Omental fat pad (tissue), 4 donors: ENCODE measurements around the gene MEPCE. TPM values are rescaled to one million over a fixed set of nuclear protein-coding genes. Genes with fewer than 3 reads are reported as not detected.

Experiments used
- ATAC-seq: fragments of 150-250 bp; one replicate; pipeline ENCODE4 v1.9.1; 2016; ENCODE audit warnings: mild to moderate bottlenecking, moderate library complexity; ENCODE audit not compliant: low FRiP score
- DNase-seq: peaks from one replicate; pipeline ENCODE4 v3.0.0-alpha.2; 2019; ENCODE audit warnings: low spot score
- CTCF ChIP-seq, 3 donors: fragments of 450-650 bp; IDR thresholded peaks; one replicate each; pipeline ENCODE4 v1.5.1; 2016 to 2017; ENCODE audit warnings: antibody characterized with exemption in 3 of 3, mild to moderate bottlenecking in 3 of 3, moderate library complexity in 2 of 3
- total RNA-seq, 4 donors: library from RNA; depleted of rRNA; stranded (reverse); fragments of >200 nt; gene quantifications; one replicate each; pipeline ENCODE4 v1.1.0, GENCODE V29; 2016

Gene MEPCE
- total RNA-seq, 4 donors from 2014 or later: 23.6 to 49.5 (median 36.6) TPM

DNA sequence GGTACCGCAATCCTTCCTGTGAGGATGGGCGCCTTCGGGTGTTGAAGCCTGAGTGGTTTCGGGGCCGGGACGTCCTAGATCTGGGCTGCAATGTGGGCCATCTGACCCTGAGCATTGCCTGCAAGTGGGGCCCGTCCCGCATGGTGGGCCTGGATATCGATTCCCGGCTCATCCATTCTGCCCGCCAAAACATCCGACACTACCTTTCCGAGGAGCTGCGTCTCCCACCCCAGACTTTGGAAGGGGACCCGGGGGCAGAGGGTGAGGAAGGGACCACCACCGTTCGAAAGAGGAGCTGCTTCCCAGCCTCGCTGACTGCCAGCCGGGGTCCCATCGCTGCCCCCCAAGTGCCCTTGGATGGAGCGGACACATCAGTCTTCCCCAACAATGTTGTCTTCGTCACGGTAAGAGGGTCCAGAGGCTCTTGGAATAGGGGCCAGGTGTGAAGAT lies 1.7 kb downstream of the MEPCE start:
- no peak for TF ChIP-seq CTCF (IDR thresholded peaks at IDR 0.05)
- no peak for DNase-seq
- ATAC-seq: no peak

DNA sequence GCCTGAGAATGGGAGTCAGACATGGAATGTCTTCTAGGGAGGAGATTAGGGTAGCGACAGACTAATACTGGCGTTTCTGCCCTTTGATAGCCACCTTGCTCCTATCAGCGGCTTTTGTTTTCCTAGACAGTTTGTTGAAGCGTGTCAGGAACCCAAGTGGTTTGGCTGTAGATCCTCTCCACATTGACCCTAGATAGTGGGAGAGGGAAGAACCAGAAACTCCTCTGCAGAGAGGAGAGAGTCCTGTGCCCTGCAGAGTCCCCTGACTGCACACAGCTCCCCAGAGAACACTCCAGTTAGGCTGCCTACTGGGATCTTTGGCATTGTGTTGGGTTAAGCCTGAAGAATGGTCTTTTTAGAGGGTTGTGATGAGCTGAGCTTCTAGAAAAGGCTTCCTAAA lies 2.4 kb downstream of the MEPCE start:
- ATAC-seq: no peak
- no peak for DNase-seq
- no peak for TF ChIP-seq CTCF (IDR thresholded peaks at IDR 0.05)

- ATAC-seq (no peak), DNase-seq (no peak)
- TF ChIP-seq CTCF (IDR thresholded peaks at IDR 0.05): no peak
These were observed 3.1 kb downstream of the MEPCE start for GRCh38 chr7:100432621-100433275.

- TF ChIP-seq CTCF (IDR thresholded peaks at IDR 0.05): no peak
- ATAC-seq (no peak), DNase-seq (no peak)
These were observed 3.6 kb downstream of the MEPCE start for GRCh38 chr7:100433276-100433591.

GRCh38 chr7:100433592-100434296 lies 4.1 kb downstream of the MEPCE start:
- DNase-seq: no peak
- TF ChIP-seq CTCF (IDR thresholded peaks at IDR 0.05): no peak
- no peak for ATAC-seq

- DNase-seq (no peak), ATAC-seq (no peak)
- TF ChIP-seq CTCF (IDR thresholded peaks at IDR 0.05): no peak
These were observed 4.9 kb downstream of the MEPCE start for GRCh38 chr7:100434297-100435144.
